BE2C (cell line): ENCODE data around the gene C6orf47.

Experiments used
- DNase-seq: peaks from one replicate; pipeline ENCODE4 v3.0.0-alpha.2; 2020
- H3K27me3 ChIP-seq: fragments of 250-450 bp; sonication (Bioruptor Pico); 2 replicates; pipeline ENCODE4 v1.5.1; 2020; ENCODE audit warnings: mild to moderate bottlenecking
- H3K36me3 ChIP-seq: fragments of 250-450 bp; sonication (Bioruptor Pico); 2 replicates; pipeline ENCODE4 v1.5.1; 2020; ENCODE audit warnings: mild to moderate bottlenecking
- H3K4me1 ChIP-seq: fragments of 250-450 bp; sonication (Bioruptor Pico); 2 replicates; pipeline ENCODE4 v1.5.1; 2020
- H3K4me3 ChIP-seq: 2 replicates; pipeline ENCODE4 v1.5.1; 2011; ENCODE audit warnings: low read depth, low read length
- H3K9me3 ChIP-seq: fragments of 250-450 bp; sonication (Bioruptor Pico); 2 replicates; pipeline ENCODE4 v1.5.1; 2020
- TF ChIP-seq, protein P1 (sequence below): IDR thresholded peaks from 2 replicates; pipeline ENCODE4 v1.5.1; 2012; ENCODE audit warnings: mild to moderate bottlenecking, low read depth, low read length

Gene C6orf47

DNA sequence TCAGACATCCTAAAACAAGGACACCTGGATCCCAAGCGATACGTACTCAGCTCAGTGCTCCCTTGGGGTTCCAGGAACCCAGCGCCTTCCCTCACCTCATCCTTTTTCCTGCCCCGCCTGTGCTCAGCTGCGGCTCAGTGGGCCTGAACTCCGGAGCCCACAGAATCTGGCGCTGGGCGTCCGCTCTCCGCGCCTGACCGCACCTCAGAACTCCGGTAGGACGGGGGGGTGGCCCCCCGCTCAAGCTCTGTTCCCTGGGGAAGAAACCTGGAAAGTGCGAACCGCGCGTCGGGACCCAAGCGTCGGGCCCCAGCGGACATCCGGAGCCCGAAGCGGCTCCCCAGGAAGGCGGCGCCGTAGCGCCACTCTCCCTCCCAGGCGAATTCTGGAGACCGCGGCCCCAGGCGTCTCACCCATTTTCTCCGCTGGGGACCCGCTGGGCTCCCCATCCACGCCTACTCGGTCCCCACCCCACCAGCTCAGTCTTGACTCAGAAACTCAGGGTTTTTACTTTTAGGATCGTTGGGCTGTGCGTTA lies 20.6 kb upstream of the C6orf47 start:
- Histone ChIP-seq H3K9me3 (no peaks in the 10 kb centered on the region), H3K4me3 (peak overlapping the region; percentile 70), H3K36me3 (no peaks in the 10 kb centered on the region), H3K27me3 (no peaks in the 10 kb centered on the region; the same call in 1 of the 2 replicates), H3K4me1 (no peaks in the 10 kb centered on the region)
- DNase-seq = peak; percentile 53
- TF ChIP-seq, protein P1, sequence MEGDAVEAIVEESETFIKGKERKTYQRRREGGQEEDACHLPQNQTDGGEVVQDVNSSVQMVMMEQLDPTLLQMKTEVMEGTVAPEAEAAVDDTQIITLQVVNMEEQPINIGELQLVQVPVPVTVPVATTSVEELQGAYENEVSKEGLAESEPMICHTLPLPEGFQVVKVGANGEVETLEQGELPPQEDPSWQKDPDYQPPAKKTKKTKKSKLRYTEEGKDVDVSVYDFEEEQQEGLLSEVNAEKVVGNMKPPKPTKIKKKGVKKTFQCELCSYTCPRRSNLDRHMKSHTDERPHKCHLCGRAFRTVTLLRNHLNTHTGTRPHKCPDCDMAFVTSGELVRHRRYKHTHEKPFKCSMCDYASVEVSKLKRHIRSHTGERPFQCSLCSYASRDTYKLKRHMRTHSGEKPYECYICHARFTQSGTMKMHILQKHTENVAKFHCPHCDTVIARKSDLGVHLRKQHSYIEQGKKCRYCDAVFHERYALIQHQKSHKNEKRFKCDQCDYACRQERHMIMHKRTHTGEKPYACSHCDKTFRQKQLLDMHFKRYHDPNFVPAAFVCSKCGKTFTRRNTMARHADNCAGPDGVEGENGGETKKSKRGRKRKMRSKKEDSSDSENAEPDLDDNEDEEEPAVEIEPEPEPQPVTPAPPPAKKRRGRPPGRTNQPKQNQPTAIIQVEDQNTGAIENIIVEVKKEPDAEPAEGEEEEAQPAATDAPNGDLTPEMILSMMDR = peak; percentile 29; the same call in 1 of the 2 replicates

DNA sequence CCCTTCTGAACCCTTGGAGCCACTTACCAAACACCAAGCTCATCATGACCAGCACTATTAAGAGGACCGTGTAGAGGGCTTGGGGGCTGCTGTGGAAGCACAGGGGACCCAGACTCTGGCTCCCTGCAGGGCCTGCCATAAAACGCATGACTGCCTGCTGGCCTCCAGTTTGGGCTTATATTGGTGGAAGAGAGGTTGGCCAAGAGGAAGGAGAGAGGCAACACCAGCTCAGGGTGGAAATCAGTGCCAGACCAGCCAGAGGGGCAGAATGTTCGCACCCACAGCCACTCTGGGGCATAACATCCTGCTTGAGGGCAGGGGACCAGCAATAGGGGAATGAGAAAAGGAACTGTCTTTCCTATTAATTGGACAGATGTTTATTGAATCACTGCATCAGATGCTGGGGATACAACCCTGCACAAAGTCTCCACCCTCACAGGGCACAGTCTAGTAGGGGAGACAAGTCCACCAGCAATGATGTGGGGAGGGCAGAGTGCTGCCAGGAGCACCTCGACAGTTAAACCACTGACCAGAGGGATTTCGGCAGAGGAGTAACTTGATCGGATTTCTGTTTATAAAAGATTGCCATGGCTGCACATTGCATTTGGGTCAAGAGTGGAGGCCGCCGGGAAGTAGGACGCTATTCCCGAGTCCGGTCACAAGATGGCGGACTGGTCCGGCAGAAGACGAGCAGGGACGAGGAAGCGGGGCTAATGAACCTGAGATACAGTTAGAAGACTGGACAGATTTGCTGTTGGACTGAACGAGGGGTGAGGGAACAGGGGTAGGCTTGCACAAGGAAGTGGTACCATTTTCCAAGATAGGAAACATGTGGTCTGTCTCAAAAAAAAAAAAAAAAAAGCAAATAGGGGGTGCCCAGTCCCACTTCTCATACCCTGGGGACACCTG lies 19.9 kb upstream of the C6orf47 start, which contains the start of gene LY6G5C:
TSS of gene LY6G5C (minus strand) at position 842 of the 909 bp plus-strand sequence. CDS start at position 148, 694 bp downstream.
- H3K9me3 ChIP-seq = no peaks in the 10 kb centered on the region

DNA sequence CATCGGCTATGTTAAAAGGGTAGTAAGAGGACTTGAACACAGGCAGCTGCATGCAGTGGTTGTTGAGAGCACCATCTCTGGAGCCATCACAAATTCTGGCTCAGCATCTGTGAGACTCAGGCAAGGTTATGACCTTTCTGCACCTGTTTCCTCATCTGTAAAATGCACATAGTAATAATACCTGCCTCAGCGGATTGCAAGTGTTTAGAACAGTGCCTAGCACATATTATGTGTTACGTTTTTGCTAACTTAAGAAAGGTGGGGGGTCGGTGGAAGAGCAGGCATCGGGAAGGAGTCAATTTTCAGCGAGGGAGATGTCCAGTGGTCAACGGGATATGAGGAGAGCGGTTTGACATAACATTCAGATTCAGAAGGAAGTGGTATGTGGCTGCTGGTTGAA lies 17.4 kb upstream of the C6orf47 start:
- Histone ChIP-seq H3K4me3 (no peak overlapping the region), H3K4me1 (no peaks in the 10 kb centered on the region), H3K36me3 (peaks cover 2% of the 10 kb centered on the region), H3K9me3 (no peaks in the 10 kb centered on the region), H3K27me3 (no peaks in the 10 kb centered on the region; the same call in 1 of the 2 replicates)
- no peak for DNase-seq
- TF ChIP-seq, protein P1 = no peak

More for the DNA sequence above, 19.9 kb upstream of the C6orf47 start, which contains the start of gene LY6G5C:
- H3K36me3 ChIP-seq = no peaks in the 10 kb centered on the region
- no peaks in the 10 kb centered on the region for H3K4me1 ChIP-seq
- peak within 1 kb of the TSS; percentile 70 for H3K4me3 ChIP-seq
- TF ChIP-seq, protein P1 = peak; percentile 63
- H3K27me3 ChIP-seq = no peaks in the 10 kb centered on the region; the same call in 1 of the 2 replicates
- peak; percentile 85 for DNase-seq

DNA sequence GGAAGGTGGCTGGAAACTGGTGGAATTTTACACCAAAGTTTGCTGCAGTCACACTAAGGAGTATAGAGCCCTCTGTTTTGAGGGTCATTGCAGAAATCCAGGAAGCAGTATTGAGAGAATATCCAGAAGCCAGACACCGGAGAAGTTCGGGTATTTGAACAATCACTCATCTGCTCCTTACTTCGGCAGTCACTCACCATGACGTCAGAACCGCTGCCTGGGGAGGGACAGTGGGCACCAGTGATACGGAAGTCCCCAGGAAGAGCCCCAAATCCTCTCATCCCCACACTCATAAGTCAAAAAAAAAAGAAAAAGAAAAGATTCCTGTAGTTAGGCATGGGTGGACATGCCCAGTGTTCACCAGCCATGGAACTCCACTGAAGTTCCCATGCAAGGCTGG lies 16.3 kb upstream of the C6orf47 start:
- TF ChIP-seq, protein P1 = no peak
- Histone ChIP-seq H3K9me3 (no peaks in the 10 kb centered on the region), H3K4me1 (no peaks in the 10 kb centered on the region), H3K36me3 (peaks cover 11% of the 10 kb centered on the region), H3K4me3 (no peak overlapping the region), H3K27me3 (no peaks in the 10 kb centered on the region; the same call in 1 of the 2 replicates)
- no peak for DNase-seq

DNA sequence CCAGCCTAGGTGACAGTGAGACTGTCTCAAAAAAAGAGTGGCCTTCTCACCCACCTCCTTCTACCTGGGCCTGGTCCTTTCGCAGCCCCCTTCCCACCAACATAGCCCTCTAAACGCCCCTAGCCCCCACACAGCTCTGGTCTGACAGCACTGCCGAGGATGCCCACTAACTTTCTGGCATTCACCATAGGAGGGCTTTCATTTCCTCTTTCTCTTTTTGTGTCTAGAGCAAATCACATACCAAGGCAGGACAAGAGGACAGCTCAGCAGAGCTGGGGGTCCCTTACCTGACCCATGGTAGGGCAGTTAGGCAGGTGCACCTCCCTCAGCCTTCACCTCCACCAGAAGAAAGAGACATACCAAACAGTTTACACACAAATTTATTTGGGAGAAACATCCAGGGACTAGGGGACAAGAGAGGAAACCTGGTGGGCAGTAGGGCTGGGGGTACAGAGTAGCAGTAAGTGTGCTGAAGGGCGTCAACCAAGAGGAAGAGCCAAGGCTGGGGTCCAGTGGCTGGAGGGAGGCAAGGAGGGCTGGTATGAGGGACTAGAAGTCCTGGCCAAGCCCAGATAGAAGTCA lies 15.8 kb upstream of the C6orf47 start:
- no peak for DNase-seq
- no peaks in the 10 kb centered on the region; the same call in 1 of the 2 replicates for H3K27me3 ChIP-seq
- H3K4me3 ChIP-seq = no peak overlapping the region
- peaks cover 16% of the 10 kb centered on the region for H3K36me3 ChIP-seq
- TF ChIP-seq, protein P1 = no peak
- H3K9me3 ChIP-seq = no peaks in the 10 kb centered on the region
- H3K4me1 ChIP-seq = no peaks in the 10 kb centered on the region
